Measurements from ENCODE around the gene EVI5.
A peak's percentile ranks its signal among the peaks of the same experiment; 100 is the strongest.

Gene EVI5

GRCh38 chr1:92515796-92516201 is 269.1 kb downstream of the EVI5 start:
- no peak for DNase-seq (ENCODE audit: low spot score)

- DNase-seq (ENCODE audit: low spot score), result no peak
Measured at GRCh38 chr1:92511541-92511940, 273.4 kb downstream of the EVI5 start.

DNA sequence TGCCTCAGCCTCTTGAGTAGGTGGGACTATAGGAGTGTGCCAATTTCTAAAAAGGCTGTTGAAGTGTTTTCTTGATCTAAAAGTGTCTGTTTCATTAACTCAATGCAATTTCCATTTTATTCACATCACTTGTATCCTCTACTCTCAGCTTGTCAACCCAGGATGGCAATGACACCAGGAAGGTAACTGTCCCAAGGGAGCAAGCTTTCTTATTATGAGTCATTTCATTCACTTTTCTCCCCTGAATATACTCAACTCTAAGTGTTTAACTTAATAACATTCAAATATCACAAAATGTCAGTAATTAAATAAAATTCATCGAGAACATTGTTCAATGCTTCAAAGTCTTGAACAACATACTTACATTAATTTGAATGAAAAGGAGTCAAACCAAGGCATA is 275.3 kb downstream of the EVI5 start:
- DNase-seq (ENCODE audit: low spot score), result no peak

GRCh38 chr1:92505015-92505692 is 279.8 kb downstream of the EVI5 start:
- no peak for DNase-seq (ENCODE audit: low spot score)

GRCh38 chr1:92504291-92505014 is 280.5 kb downstream of the EVI5 start:
- no peak for DNase-seq (ENCODE audit: low spot score)

DNA sequence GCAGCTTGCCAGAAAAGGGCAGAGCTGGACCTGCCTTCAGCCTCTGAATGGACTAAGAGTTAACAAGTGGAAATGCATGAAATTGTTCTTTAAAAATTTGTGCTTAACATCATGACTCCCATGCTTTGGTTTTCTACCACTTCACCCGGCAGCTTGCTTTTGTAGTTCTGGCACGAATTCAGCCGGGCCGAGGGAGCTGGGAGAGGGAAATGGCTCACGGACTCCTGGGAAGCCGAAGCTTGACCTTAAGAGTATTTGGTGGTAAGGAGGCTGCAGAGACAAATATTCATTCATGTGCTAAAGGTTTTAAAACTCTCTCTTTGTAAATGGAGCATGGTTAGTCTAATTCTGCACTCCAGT is 281.0 kb downstream of the EVI5 start:
- no peak for DNase-seq (ENCODE audit: low spot score)

- no peak for DNase-seq (ENCODE audit: low spot score)
Measured at GRCh38 chr1:92503043-92503925, 281.6 kb downstream of the EVI5 start.

GRCh38 chr1:92502247-92502646 is 282.7 kb downstream of the EVI5 start:
- DNase-seq (ENCODE audit: low spot score), result peak; percentile 47

DNA sequence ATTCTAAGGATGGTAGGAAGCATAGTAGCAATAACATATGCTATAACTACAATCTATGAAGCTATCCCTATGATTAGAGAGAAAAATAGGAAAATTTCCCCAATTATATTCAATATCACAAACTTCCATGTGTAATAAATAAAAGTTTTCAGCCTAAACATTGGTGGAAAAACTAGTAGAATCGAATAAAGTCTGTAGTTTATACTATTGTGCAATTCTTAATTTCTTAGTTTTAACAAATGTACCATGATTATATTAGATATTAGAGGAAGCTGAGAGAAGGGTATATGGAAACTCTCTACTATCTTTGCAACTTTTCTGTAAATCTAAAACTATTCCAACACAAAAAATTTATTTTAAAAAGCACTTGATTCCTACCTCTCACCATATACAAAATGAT is 284.4 kb downstream of the EVI5 start:
- DNase-seq (ENCODE audit: low spot score), result no peak

- no peak for DNase-seq (ENCODE audit: low spot score)
Measured at GRCh38 chr1:92495392-92496063, 289.4 kb downstream of the EVI5 start.

GRCh38 chr1:92494485-92495141 is 290.3 kb downstream of the EVI5 start:
- no peak for DNase-seq (ENCODE audit: low spot score)

DNA sequence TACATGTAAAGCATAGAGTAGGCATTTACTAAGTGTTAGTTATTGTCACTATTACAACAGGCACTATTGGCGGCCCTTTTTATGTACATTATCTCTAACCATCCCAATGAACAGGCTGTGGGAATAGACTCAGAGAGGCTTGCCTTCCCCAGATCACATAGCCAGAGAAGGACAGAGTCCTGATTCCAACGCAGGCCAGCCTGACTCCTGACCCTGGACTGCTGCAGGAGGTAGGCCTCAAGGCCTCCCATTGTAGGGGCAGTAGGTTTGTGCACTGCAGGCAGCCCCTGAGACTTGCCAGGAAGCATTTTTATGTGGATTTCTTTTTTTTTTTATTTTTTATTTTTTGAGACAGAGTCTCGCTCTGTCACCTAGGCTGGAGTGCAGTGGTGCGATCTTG is 291.8 kb downstream of the EVI5 start:
- DNase-seq (ENCODE audit: low spot score), result no peak

- no peak for DNase-seq (ENCODE audit: low spot score)
Measured at GRCh38 chr1:92488832-92489231, 296.1 kb downstream of the EVI5 start.

GRCh38 chr1:92488416-92488815 is 296.5 kb downstream of the EVI5 start:
- no peak for DNase-seq (ENCODE audit: low spot score)

DNA sequence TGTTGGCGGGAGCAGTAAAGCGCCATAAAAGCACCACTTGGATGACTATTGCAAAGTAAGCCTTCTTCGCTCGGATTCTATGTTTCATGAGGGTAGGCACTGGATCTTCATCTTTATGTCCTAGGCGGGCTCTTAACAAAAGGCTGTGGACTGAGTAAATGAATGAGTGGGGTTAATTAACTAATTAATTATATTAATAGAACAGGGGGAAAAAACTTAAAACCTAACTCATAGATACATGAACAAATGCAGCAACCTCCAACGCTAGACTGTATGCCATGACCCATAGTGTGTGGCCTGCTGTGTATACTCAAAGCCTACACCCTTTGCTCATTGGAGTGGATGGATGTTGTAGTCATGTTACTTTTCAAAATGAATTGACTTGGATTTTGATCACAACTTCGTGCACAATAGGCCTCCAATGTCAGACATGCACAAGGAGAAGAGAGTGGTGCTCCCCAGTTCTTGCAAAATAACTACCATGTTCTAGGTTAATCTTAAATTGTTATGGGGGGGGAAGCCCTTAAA is 297.8 kb downstream of the EVI5 start:
- DNase-seq (ENCODE audit: low spot score), result no peak

- DNase-seq (ENCODE audit: low spot score), result peak; percentile 20
Measured at GRCh38 chr1:92486251-92487077, 298.4 kb downstream of the EVI5 start, which contains the start of gene GFI1. Gene GFI1 (minus strand): TSS chr1:92486925. CDS start chr1:92483487, 3,438 bp downstream.

DNA sequence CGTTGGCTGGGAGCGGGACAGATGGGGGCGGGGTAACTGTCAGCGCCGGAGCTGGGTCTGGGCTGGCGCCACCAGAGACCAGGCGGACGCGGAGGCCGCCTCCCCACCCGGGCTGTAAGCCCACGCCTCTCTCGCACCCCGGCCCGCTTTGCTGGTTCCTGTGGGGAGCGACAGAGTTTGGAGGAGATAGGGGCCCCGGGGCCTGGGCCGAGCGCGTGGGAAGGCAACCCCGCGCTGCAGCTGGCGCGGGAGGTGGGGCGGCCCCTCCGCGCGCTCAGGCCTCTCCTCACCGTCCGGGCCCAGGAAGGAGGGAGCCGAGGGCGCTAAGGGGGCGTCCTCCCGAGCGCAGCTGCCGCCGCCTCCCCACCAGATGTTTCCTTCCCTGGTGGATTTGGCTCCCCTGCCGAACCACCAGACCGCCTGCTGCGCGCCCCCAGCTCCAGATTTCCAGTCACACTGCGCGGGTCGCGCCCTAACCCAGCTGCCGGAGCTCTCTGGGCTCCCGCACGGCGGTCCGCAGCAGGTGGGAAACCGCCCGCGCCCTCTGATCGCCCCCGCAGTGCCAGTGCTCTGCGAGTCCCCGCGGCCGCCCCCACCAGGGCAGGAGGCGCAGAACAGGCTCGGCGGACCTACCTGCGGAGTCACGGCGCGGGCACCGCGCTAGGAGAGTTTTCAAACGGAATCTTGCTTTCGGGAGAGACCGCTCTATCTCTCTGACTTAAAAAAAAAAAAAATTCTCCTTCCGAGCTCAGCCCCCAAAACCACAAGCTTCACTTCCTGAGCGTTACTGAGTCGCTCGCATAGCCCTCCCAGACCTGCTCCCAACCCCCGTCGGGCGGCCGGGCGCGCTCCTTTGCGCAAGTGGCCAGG is 299.3 kb downstream of the EVI5 start:
- DNase-seq (ENCODE audit: low spot score), result peak; percentile 42

DNA sequence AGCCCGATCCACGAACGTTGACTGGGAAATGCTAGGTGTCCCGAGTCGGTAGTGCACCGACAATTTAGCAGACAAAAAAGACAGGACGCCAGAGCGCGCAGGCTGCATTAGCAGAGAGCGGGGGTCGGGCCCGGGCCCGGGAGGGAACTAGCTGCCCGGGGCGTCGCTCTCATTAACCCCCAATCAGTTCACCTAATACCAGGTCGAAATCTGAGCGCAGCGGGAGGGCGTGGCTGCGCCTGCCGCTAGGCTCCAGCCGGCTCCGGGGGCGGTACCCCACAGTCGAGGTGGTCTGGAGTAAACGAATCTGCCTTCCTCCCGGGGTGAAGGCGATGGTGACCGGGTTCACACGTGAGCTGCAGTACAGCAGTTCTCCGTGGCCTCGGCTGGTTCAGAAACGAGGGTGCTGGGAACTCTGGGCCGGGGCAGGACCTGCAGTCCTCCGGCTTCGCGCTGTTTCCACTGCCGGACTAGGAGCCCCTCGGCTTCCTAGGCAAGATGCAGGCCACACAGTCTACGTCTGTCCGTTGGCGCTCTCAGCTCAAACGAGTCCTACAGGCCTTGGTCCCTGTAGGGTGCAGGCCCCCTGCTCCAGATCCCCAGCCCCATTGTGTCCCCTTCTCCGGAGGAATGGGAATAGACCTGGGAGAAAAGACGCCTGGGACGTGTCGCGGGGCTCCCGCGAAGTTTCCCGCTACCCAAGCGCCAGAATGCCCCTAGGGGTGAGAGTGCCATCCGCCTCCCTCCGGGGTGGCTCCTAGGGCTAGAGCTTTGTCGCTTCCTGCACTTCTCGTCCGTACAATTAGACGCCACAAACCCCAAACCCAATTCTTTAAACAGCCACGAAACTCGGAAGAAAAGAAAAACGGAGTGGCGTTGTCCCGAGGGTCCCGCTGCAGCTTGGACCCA is 300.2 kb downstream of the EVI5 start:
- DNase-seq (ENCODE audit: low spot score), result no peak
